ENCODE results near the gene HLF.

HLF gene

GRCh38 chr17:55354941-55355340, 90.2 kb downstream of the HLF start:
- H3K4me3 ChIP-seq (ENCODE audit: low read depth, low read length): no peak overlapping the region
- DNase-seq (ENCODE audit: low read depth): no peak
- TF ChIP-seq CTCF (conservative IDR thresholded peaks at IDR 0.05; ENCODE audit: low read depth, low read length): no peak

GRCh38 chr17:55356434-55357328, 91.9 kb downstream of the HLF start:
- peak; percentile 83 for DNase-seq (ENCODE audit: low read depth)
- H3K4me3 ChIP-seq (ENCODE audit: low read depth, low read length): no peak overlapping the region
- peak; percentile 78 for TF ChIP-seq CTCF (conservative IDR thresholded peaks at IDR 0.05; ENCODE audit: low read depth, low read length)

- TF ChIP-seq CTCF (conservative IDR thresholded peaks at IDR 0.05; ENCODE audit: low read depth, low read length): no peak
- H3K4me3 ChIP-seq (ENCODE audit: low read depth, low read length): no peak overlapping the region
- no peak for DNase-seq (ENCODE audit: low read depth)
Measured at GRCh38 chr17:55360971-55361370, 96.2 kb downstream of the HLF start.

GRCh38 chr17:55363033-55363432, 98.3 kb downstream of the HLF start:
- TF ChIP-seq CTCF (conservative IDR thresholded peaks at IDR 0.05; ENCODE audit: low read depth, low read length): no peak
- no peak overlapping the region for H3K4me3 ChIP-seq (ENCODE audit: low read depth, low read length)
- no peak for DNase-seq (ENCODE audit: low read depth)

GRCh38 chr17:55366020-55366481, 101.3 kb downstream of the HLF start:
- no peak overlapping the region for H3K4me3 ChIP-seq (ENCODE audit: low read depth, low read length)
- no peak for DNase-seq (ENCODE audit: low read depth)
- TF ChIP-seq CTCF (conservative IDR thresholded peaks at IDR 0.05; ENCODE audit: low read depth, low read length): no peak

GRCh38 chr17:55368706-55369105, 103.9 kb downstream of the HLF start:
- no peak overlapping the region for H3K4me3 ChIP-seq (ENCODE audit: low read depth, low read length)
- TF ChIP-seq CTCF (conservative IDR thresholded peaks at IDR 0.05; ENCODE audit: low read depth, low read length): no peak
- no peak for DNase-seq (ENCODE audit: low read depth)

Measured in choroid plexus epithelial cell (primary cell).